NK-92 (cell line): ENCODE data around the gene TREM2.
"Not testable (repeated sequence)": the region's sequence is repeated elsewhere in the genome, so short reads cannot be mapped to it uniquely, and the experiment has no call there.

ENCODE experiments used
- DNase-seq: peaks from one replicate; lab custom pipeline; 2025; ENCODE audit not compliant: unreplicated experiment; lab: John Stamatoyannopoulos, UW

Gene TREM2

DNA sequence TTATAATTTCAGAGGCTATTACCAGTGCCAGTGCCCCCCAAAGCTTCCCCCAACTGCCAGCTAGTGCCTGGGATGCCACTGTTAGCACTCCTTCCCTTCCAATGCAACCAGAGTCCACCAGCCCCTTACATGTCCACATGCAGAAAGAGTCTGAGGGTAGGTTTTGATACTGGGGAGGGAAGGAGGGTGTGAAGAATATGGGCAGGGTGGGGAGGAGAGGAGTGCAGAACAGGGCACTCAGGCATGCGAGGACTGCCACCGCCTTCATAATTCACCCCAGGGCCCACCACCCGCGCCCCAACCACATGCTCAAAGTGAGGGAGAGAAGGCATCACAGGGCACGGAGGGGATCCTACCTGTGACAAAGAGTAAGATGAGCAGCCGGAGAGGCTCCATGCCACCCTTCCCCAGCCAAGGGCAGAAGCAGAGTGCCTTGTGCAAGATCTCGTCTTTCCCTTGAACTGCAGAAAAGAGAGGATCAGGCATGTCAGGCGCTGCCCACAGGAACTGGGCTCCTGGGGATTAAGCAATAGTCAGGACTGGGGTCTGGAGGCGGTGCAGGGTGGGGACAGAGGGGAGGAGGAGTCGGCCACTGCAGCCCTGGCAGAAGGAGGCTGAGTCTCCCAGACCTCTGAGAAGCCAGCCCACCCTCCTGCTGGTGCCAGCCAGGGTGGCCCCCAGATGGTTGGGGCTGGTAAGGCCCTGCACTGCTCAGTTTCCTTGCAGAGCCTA, at the start of gene TREM2:
Gene TREM2, minus strand, starts transcription at position 430 of the 732 bp plus-strand sequence. Its CDS starts 34 bp downstream, at position 396.
- no peak for DNase-seq

DNA sequence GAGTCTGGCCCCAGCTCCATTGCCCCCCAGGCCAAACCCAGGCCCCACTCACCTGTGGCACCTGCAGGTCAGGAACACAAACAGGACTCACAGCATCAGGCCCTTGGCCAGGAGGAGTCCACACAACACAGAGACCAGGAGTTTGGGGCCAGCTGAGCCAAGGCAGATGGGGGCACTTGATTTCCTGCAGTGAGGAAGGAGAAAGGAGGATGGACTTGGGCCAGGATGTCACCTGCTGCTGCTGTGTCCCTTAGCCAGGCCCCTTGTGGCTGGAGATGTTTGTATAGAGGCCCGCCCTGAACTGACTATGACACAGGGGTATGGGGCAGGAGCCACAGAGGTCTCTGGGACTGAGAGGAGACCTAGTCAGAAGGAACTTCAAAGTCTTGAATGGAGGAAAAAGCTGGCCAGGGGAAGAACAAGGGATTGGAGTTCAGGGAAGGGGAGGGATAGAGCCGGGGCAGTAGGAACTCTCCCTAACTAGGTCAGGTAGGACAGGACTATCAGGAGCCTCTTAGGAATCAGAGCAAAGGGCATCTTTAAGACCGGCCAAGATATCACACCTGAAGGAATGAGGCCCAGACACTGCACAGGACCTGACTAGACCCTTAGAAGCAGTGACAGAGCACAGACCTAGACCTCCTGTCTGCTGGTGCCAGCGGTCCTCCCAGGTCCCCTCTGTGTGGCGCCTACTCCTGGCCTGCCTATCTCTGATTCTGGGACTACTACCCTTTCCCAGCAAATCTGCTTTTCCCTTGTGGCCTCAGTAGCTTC, 46.8 kb upstream of the TREM2 start:
- DNase-seq, result no peak

DNA sequence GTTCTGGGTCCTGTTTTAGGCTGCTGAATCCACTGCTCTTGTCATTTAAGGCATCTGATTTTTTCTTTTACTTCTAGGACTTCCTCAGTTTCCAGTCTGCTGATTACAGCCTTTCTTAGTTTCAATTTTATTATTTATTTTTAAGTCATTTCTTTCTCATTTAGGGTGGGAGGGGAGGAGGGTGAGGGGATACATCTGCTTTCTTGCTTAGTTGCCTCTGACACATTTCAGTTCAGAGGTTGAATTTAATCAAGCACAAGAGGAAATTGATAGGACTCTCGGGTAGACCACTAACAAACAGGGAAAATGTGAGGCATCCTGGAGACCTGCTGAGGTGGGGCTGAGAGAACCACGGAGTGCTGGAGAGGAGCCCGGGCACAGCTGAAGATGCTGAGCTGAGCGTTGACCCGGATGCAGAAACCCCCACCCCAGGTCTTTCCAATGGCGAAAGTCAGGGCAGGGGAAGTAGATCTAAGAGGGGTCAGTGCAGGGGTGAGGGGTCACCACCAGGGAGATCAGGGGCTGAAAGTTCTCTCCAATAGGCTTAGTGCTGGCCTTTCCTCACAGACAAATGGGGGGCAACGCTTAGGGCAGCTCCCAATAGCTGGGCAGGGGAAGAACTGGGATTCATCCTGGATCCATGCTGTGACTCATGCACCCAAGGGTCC, 45.7 kb upstream of the TREM2 start:
- DNase-seq, result no peak

DNA sequence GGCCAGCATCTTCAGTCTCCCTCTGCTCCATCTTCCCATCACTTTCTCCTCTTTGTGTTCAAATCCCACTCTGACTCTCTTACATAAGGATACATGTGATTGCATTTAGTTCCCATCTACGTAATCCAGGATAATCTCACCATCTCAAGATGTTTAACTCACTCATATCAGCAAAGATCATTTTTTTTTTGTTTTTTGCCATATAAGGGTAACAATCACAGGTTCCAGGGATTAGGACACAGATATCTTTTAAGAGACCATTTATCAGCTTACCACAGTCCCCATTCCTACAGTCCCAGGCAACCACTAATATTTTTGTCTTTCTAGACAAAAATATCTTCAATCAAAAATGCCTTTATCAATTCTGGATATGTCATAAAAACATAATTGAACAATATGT, 41.2 kb upstream of the TREM2 start:
- no peak for DNase-seq

DNA sequence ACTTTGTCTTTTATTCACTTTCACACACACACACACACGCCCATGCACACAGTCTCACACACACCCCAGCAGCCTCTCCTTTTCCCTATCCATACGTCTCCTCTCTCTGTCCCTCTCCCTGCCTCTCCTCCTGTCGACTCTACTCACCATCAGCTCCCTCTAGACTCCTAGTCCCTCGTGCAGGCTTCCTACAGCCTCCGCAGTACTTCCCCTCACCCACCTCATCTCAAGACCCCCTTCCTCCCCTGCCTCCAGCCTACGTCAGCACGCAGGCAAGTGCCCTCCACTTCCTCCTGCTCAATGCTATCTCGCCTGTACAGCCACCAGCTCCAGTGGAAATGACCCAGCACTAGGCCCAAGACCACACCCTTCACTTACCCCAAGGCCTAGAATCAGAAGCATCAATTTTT, 38.9 kb upstream of the TREM2 start:
- no peak for DNase-seq

DNA sequence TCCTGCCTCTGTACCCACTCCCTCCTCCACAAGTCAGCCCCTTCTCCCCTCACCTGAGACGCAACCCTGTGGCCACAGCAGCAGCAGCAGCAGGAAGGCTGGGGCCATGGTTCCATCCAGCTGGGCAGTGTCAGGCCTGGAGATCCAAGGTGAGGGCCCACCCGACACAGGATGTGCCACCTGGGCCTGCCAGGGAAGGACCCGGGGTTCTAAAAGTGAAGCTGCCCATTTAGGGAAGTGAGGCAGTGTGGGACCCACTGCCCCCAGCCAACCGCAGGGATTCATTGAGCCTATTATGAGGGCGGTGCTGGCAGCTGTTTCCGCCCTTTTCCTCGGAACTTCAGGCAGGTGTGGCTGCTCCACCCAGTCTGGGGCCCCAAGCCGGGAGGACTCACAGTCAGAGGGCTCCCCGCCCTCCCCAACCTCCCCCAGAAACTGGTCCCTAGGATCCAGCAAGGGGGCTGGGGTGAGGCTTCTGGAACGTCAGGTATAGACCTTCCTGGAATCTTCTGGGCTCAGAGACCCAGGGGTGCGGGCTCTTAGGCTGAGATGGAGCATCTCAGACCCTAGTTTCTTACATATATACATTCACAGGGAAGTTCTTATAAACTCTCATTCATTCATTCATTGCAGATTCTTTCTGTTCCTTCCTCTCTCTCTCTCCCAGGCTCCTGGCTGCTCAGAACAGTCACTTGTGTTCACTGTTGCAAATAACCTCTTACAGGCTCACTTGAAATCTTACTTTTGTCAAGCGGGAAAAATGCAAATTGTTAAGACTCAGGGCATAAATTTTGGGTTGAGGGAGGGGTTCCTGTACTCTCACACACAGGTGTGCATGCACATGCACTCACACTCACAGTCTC, 38.2 kb upstream of the TREM2 start, which contains the start of gene TREML2:
Gene TREML2, minus strand, starts transcription at position 249 of the 863 bp plus-strand sequence. Its CDS starts 141 bp downstream, at position 108.
- no peak for DNase-seq

DNA sequence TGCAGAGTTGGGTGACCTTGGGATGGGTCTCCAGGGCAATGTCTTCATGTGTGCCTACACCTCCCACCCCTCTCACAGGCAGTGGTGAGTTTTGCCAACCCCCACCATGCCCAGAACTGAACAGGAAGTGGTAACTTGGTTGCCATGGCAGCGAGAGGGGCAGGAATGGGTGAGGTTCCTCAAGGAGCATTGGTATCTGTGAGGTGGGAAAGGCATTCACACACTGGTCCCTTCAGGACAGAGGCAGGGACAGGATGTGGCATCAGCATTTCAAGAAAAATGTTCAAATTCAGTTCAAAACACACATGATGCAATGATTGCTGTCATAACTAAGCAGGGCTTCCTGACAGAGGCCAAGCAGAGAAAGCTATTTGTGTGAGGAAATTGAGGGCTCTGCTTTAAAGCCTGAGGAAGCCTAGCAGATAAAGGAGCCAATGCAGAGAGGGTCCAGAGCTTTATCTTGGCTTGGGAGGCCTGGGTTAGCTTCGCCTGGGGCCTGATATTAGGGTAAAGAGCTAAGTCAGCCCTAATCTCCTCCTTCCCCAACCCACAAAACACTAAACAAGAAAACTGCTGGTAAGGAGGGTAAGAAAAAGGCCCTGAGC, 37.5 kb upstream of the TREM2 start:
- no peak for DNase-seq

DNA sequence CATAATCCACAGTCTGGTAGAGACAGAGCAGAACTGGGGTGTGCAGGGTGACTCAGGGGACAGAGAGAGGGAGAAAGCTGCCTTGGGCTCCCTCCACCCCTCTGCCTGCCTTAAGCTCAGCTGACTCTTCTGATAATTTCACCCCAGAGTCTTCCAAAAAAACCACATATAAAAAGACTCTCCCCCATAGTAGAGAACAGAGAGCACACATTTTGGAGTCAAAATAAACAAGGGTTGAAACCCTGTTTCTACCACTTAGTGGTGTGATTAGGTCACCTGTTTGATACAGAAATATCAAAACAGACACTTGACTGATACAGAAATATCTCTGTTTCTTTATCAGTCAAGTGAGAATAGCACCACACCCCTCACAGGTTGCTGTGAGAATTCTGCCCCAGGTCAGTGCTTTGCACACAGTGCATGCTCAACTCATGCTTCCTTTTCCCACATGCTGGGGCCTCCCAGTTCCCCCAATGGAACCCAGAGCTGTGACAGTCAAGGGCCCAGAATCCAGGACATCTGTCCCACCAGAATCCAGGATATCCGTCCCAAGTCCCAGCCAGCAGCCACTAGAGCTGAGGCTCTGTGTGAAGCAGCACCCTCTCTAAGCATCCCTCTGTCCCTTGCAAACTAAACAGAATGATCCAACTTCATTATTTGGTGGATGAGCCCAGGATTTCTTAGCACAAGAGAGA, 36.8 kb upstream of the TREM2 start:
- DNase-seq, result no peak

DNA sequence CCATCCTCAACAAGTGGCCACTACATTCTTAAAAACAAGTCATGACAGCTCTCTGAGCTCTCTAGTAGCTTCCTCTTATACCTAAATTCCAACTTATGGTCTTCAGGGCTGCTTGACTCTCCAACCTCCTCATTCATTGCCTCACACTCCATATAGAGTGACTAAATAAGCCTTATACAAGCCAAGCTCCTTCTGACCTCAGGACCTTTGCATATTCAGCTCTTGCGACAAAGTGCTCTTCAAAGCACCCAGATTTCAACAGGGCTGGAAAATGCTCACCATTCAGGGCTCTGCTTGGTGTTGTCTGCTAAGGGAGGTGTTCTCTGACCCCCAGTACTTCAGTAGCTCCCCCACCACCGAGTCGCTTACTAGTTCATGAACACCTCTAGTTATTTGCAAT, 34.3 kb upstream of the TREM2 start:
- no peak for DNase-seq

DNA sequence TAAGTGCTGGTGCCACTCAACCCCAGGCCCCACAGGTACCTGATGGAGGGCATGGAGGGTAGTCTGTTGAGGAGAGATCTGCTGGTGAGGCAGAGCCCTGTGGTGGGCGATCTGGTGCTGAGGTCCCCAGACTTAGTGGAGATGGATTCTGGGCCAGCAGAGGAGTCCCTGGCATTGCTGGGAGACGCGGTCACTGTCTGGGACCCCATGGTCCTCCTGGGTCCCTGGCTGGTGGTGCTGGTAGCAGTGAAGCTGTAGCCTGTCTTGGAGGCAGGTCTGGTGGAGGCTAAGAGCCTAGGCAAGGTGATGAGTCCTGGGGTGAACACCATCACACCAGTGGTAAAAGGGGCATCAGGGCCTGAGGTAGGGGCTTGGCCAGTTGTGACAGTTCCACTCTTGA, 31.5 kb upstream of the TREM2 start:
- no peak for DNase-seq

DNA sequence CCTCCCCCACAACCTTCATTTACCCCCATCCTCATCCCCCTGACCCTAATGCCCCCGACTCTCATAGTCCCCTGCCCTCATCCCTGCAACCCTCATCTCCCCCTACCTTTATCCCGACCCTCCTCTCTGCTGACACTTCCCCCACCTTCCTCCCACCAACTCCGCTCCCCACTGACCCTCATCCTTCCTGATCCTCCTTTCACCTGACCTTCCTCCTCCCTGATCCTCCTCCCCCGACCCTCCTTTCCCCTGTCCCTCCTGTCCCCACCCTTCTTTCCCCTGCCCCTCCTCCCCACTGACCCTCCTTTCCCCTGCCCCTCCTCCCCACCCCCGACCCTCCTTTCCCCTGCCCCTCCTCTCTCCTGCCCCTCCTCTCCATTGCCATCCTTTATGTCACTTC, 31.0 kb upstream of the TREM2 start:
- no peak for DNase-seq

DNA sequence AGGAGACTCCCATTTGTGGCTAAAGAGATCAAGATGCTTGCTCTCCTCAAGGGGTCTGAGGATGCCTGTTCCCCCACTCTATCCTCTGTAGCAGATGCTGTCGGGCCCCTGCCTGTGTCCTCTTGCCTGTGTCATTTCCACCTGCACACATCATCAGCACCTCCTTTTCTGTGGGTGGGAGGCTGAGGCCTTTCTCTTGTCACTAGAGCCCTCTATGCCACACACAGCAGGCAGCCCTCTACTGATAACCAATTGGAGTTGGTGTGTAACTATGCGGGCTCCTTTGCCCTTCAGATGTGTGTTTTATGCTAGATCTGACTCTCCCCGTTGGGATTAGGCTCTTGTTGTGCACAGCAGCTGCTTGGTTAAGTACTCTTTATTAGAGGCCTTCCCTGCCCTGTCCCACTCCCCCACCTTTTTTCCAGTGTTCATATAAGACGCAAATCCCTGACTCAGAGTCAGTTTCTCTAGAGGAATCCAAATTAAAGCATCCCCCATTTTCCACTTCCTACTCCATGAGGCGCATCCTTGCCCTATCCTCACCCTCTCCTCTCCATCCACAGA, 30.3 kb upstream of the TREM2 start:
- DNase-seq, result no peak

DNA sequence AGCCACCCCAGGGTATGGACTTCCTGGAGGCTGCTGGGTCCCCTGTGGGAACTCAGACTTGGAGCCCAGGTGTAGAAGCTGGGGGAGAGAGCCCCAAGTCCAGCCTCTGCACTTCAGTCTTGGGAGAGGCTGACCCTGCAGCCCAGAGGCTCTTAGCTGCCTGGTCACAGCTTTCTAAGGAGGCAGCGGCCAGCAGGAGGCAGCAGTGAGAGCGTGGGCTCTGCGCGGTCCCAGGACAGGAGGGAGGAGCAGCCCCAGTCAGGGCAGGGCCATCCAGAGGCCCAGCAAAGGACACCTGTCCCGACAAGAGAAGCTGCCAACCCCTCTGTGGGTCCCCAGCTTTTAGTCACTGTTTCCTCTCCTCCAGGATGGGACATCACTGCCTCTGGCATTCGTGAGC, 28.7 kb upstream of the TREM2 start:
- DNase-seq, result no peak

DNA sequence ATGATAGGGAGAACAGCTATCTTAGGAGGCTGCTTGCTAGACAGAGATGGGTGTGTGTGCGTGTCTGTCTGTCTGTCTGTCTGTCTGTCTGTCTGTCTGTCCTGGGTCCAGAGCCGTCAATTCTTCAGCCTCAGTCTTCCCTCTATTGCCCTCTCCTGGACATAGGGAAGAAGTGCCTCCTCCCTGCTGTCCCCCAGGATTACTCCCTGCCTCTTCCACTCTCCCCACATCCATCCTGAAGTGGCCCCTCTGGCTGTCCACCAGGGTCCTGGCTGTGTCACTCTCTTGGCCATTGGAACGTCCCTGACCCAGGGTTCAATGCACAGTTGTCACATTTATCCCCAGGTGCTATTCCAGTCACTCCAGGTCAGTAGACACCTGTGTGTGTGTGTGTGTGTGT, 27.9 kb upstream of the TREM2 start:
- no peak for DNase-seq

DNA sequence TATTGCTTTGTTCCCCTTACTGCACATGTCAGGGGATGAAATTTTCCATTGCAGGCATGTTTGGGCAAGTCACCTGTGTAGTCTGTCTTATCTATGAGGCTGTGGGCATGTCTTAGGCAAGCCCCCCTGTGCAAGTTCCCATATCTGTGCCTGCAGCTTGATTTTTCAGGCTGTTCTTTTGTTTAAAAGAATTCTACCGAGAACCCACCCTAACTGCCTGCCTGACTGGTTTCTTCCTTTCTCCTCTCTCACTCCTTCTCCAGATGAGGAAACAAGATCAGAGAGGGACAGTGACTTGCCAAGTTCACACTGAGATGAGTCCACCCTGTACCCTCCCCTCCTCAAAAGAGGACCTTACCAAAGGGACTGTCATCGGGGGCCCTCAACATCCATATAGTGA, 27.1 kb upstream of the TREM2 start:
- no peak for DNase-seq

DNA sequence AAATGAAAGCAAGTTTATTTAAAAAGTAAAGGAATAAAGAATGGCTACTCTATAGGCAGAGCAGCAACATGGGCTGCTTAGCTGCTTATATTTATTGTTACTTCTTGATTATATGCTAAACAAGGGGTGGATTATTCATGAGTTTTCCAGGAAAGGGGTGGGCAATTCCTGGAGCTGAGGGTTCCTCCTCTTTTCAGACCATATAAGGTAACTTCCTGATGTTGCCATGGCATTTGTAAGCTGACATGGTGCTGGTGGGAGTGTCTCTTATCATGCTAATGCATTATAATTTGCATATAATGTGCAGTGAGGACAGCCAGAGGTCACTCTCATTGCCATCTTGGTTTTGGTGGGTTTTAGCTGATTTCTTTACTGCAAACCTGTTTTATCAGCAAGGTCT, 26.1 kb upstream of the TREM2 start:
- not testable (repeated sequence) for DNase-seq

DNA sequence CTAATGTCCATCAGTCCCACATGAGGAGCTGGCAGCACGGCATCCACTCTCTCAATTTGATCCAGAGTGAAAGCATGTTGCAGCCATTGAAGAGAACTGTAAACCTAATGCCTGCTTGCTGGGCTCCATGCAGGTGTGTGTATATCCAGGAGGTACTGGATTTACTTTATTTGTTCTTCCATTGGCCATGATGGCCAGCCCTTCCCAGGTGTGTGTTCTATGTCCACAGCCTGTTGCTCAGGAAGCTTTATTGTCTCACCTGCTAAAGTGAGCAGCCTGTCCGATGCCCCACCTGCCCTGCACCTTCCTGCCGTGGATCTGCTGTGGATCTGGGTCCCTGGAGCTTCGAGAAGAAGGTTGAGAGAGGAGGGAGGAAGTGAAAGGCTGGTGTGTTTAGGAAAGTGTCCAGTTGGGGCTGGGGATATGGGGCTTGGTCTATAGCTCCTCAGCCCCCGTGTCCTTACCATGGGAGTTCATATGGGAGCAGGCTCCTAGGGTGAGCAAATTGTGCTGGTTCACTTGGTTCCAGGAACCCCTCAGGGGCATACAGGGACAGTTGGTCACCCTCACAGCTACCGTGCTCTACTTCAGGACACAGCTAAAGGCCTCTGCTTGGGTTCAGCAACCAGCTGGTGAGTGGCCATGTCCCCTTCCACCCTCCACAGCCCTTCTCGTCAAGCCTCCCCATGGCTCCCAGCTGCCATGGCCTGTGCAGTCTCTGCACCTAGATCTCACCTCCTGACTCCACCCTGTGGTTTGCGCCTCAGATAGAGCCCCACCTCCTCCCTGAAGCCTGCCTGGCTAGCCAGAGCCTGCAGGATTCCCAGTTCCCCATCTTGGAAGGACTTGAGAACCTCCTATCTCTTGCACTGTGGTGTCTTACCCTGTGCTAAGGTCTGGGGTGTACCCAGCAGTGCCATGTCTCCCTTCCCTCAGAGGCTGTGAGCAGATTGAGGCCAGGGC, 25.3 kb upstream of the TREM2 start:
- no peak for DNase-seq

DNA sequence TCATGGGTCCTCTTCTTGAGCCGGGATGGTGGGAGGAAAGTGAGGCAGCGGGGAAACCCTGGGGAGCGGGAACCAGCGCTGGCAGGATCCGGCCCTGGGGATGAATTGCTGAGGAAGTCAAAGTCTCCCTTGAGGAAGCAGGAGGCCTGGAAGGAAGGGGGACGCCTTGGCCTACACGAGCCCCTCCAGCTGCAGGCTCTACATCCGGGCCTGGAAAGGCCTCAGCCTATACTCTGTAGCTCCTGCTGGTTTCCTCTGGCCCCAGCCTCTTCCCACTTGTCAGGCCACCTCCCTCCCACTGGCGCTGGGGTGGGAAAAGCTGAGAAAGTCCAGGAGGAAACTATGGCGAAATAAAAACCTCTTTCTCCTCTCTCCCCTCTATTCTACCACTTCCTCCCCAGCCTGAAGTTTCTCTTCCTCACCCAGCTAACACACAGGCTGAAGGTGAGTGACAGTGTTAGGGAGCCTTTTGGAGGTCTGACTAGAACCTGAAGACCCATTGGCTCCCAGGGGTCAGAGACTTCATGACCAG, 23.2 kb upstream of the TREM2 start:
- DNase-seq, result no peak
